Hindlimb muscle (tissue), 1 donor: Measurements from ENCODE around the gene KREMEN2. TPM values are rescaled to one million over a fixed set of nuclear protein-coding genes. Genes with fewer than 3 reads are reported as not detected.

Experiments used
- DNase-seq: peaks from one replicate; pipeline ENCODE4 v3.0.0-alpha.2; 2013
- polyA plus RNA-seq: library from polyadenylated mRNA; unstranded; fragments of 120-200 nt; gene quantifications from one replicate; pipeline ENCODE4 v1.2.1, GENCODE V29; 2013; ENCODE audit not compliant: insufficient read length

Gene KREMEN2
- polyA plus RNA-seq, 1 donor = 6.1 TPM

DNA sequence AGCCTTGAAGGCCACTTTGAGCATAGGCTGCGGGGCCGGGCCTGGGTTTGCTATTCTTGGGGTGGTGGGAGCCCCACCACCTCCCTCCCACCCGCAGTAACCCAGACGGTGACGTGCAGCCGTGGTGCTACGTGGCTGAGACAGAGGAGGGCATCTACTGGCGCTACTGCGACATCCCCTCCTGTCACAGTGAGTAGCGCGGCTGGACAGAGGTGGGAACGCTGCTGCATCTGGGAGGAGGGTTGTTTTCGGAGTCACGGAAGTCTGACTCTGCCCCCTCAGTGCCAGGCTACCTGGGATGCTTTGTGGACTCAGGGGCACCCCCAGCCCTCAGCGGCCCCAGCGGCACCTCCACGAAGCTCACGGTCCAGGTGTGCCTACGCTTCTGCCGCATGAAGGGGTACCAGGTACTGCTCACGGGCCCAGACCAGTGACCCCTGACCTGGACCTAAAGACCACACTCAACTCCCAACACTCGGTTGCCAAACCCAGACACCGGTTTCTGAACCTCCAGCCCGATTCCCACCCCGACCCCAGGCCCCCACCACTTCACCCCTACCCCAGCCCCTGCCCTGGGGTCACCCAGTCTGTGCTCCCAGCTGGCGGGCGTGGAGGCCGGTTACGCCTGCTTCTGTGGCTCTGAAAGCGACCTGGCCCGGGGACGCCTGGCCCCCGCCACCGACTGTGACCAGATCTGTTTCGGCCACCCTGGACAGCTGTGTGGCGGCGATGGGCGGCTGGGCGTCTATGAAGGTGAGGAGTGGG lies 2.1 kb downstream of the KREMEN2 start:
- no peak for DNase-seq

DNA sequence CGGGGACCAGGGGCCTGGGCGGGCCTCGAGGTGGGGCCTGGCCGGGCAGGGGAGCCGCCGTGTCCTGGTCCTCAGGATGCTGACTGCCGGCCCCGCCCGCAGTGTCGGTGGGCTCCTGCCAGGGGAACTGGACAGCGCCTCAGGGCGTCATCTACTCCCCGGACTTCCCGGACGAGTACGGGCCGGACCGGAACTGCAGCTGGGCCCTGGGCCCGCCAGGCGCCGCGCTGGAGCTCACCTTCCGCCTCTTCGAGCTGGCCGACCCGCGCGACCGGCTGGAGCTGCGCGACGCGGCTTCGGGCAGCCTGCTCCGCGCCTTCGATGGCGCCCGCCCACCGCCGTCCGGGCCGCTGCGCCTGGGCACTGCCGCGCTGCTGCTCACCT lies 2.7 kb downstream of the KREMEN2 start:
- DNase-seq = no peak

DNA sequence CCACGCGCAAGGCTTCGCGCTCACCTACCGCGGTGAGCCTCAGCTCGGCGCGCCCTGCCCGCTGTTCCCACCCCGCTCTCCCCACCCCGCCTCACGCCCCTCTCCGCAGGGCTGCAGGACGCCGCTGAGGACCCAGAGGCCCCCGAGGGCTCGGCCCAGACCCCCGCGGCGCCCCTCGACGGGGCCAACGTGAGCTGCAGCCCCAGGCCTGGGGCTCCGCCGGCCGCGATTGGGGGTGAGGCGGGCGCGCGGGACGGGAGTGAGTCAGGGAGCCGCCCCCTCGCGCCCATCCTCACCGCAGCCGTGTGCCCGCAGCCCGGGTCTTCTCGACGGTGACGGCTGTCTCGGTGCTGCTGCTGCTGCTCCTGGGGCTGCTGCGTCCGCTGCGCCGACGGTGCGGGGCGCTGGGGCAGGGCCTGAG lies 3.1 kb downstream of the KREMEN2 start:
- DNase-seq = no peak

DNA sequence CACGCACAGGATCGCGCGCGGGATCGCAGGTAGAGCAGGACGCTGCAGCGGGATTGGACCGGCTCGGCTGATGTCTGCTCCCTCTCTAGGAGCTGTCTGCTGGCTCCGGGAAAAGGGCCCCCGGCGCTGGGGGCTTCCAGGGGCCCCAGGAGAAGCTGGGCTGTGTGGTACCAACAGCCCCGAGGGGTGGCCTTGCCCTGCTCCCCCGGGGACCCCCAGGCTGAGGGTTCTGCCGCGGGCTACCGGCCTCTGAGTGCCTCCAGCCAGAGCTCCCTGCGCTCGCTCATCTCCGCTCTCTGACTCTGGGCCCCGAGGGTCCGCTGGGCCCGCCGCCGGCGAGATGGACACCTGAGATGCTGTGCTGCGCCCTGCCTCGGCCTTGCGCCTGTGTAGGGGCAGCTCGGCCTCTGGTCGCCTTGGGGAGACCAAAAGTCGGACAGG lies 3.7 kb downstream of the KREMEN2 start:
- no peak for DNase-seq

DNA sequence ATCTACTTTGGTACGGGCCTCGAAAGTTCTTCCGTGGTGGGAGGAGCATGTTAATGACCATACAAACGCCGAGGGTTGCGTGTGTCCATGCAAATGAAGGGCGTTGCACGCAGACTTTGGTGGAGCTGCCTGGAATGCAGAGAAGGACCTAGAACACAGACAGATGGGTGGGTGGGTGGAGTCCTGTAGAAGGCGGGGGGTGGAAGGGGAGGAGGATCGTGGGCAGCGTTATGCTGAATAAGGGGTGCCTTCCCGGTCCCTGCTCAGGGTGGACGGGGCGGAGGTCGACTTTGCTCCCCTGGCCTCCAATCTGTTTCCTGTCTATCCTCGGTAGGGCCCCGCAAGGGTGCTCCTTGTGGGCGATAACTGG lies 4.3 kb downstream of the KREMEN2 start:
- no peak for DNase-seq

DNA sequence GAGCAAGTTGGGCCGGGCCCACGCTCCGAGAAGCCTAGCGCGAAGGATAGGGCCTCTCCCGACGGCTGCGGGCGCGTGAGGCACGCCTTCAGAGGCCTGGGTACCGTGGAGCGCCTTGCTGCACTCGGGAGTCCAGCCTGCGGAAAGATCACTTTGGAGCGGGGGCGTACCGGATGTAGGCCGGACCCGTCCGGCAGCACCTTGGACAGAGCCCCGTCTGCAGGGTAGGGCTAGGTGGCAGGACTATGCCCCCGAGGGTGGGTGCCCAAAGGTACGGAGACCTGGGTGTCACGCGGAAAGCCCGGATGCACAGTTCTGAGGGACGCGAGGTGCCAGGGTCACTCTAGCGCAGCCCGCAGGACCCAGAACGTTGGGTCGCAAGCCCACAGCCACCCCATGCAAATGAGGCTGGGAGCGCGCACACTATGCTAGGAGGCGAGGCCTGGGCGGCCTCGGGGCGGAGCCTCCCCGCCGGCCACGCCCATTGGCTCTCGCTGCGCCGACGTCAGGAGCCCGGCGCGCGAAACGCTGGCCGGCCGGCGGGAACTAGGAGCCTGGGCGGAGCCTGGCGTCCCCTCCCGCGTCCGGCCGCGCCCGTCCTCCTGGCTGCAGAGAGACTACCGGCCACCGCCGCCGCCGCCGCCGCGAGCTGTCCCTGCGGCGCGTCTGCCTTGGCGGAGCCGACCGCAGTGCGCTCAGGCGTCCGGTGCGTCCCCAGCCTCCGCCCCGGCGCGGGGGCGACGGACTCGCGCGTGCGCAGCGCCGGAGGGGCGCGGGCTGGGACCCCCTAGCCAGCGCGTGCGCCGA lies 4.9 kb downstream of the KREMEN2 start, which contains the start of gene PAQR4:
Gene PAQR4 (plus strand): TSS at position 611 of the 807 bp plus-strand sequence. CDS start 327 bp downstream, outside the sequence.
- peak; percentile 92 for DNase-seq

DNA sequence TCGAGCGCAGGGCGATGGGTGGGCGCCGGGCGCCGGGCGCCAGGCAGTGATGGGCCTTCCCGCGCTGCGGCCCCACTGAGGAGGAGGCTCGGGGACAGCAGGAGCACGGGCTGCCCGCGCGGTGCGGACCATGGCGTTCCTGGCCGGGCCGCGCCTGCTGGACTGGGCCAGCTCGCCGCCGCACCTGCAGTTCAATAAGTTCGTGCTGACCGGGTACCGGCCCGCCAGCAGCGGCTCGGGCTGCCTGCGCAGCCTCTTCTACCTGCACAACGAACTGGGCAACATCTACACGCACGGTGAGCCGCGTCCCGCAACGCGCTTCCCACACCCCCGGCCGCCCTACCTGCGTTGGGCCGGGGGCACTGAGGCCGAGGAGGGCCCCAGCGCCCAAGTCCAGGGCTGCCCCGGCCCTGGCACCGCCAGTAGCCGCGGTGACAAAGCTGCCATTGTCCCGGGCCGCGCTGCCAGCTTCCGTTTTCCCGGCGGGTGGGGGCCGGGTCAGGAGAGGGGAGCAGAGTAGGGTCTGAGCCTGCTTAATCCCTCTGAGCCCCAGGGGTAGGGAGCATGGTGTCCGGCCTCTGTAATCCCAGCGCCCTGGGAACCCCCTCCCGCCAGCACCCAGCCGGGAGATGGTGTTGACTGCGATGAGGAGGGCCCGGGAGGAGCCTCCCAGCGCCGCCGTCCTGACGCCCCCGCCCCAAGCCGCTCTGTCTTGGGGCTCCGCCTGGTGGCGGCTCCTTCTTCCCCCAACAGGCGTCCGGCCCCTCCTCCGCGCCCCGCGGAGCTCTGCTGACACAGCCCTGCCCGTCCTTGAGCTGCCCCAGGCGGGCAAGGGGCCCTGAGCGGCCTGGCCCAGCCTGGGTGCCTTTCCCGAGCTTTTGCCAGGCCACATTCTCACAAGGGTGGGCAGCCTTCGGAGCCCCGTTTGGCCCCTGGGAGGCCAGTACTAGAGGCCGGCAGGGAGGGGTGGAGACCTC lies 5.8 kb downstream of the KREMEN2 start:
- DNase-seq = no peak

DNA sequence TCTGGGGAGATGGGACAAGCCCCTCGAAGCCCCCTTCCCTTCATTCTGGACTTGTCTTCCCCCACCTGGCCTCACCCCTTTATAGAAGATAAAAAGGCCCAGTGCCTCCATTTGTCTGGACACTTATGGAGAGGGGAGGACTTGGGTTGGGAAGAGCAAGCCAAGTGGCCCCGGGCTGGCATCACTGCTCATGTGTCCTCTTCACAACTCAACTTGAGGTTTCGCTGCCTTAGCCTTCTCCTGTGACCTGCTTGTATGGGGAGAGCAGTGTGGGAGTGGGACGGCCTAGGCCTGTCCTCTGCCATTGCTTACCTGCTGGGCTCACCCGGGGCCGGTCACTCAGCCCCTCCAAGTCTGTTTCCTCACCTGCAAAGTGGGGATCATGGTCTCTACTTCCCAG lies 6.5 kb downstream of the KREMEN2 start:
- no peak for DNase-seq

DNA sequence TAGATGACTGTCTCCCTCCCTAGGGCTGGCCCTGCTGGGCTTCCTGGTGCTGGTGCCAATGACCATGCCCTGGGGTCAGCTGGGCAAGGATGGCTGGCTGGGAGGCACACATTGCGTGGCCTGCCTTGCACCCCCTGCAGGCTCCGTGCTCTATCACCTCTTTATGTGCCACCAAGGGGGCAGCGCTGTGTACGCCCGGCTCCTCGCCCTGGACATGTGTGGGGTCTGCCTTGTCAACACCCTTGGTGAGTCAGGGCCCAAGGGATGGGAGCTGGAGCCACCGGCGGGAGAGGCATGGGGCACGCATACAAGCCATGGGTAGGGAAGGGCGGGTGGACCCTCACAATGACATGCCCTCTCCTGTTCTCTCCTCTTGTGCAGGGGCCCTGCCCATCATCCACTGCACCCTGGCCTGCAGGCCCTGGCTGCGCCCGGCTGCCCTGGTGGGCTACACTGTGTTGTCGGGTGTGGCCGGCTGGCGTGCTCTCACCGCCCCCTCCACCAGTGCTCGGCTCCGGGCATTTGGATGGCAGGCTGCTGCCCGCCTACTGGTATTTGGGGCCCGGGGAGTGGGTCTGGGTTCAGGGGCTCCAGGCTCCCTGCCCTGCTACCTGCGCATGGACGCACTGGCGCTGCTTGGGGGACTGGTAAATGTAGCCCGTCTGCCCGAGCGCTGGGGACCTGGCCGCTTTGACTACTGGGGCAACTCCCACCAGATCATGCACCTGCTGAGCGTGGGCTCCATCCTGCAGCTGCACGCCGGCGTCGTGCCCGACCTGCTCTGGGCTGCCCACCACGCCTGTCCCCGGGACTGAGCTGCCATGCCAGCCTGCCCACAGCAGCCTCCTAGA lies 7.3 kb downstream of the KREMEN2 start:
- no peak for DNase-seq

DNA sequence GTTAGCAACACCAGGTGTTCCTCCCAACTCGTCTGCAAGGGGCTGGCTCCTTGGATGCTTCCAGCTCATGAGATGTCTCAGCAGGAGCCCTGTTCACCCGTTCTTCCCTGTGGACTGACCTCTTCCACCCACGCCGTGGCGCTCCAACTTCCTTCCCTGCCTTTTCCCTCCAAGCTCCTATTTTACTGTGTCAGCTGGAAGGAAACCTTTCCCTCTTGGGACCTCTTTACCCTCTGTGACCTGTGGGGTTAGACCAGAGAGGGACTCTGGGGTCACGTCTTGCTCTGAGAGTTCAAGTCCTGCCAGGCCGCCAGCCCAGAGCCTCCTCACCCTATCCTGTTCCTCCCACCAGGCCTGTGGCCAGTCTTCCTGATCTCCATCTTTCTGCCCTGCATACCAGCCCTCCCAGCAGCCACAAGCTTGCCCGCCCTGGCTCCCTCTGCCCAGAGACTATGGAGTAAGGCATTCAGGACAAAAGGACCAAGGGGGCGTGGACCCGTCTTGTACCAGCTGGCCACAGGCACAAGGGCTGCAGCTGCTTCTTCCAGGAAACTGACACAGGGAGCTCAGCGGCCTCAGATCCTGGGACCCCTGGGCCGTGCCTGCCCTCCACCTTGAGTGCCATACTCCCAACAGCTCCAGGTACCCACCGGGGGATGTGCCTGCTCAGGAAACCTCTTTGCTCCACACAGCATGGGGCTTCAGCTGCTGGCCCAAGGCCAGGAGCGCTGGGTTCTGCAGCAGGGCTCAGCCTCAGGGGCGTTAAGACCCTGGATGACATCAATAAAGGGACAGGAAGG lies 8.1 kb downstream of the KREMEN2 start:
- no peak for DNase-seq

DNA sequence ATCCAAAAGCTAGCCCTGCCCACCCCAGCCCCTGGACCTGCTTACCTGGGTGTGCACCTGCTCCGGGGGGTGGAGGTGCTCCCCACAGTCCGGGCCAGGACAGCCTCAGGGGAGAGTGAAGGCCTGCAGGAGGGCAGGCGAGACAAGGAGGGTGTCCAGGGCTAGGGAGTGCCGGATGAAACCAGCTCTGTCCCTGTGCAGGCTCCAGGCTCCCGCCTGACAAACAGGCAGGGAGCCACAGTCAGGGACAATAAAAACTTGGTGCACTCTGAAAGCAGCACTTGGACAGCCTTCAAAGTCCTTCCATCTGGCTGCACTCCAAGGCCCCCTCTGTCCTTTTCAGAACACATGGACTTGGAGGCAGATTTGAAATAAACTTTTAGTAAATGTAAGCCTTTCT lies 9.0 kb downstream of the KREMEN2 start:
- no peak for DNase-seq

DNA sequence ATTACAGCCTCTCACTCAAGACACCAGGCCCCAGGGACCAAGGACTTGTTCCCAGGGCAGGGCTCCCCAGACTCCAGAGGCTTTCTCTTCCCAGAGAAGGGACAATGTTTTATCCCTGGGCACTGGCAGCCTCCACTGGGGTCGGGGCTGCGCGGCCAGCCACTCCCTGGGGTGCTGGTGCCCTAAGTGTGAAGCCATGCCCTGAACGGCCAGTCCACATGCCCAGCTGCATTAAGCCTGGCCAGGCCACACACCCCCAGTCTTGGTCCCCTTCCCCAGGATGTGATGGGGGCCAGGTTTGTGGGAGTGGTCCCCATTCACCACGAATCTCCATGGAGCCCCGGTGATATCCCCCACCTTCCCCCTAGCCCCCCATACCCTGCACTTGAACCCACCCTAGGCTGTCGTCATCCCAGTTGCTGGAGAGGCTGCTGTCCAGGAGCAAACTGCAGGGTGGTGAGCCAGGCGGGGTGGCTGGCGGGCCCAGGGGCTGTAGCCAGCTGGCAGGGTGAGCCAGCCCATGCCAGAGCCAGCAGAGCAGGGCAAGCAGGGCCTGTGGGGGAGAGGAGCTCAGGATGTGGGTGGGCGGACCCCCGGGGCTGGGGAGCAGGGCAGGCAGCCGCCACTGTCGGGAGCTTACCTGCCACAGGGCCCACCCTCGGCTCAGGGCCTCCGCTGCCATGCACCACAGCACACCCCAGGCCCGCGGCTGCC lies 9.7 kb downstream of the KREMEN2 start:
- no peak for DNase-seq

DNA sequence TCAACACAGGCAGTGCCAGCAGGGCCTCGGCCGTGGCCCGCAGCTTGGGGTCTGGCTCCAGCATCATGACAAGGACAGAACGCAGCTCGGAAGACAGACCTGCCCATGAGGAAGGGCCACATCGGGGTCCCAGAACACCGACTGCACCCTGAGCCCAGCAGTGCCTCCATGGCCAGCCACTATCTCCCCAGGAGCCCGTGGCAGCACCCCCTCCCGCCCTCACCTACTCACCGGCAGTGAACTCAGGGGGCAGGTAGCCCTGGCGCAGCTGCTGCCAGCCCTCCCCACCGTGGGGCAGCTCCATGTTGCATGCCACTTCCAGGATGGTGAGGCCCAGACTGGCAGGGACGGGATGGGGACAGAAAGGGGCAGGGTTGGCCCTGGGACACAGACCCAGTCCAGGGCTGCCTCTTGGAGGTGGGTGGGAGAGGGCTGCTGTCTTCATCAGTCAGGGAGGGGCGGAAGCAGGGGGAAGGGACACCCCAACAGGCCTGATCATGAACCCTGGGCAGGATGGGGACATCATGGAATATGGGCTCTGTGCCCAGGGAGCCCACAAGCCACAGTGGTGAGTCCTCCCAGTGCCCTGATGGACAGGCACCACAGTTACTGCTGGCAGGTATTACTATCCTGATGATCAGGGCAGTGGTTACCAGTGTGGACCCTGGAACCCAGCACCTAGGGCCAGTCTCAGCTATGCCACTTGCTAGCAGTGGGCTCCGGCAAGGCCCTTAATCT lies 10.4 kb downstream of the KREMEN2 start:
- DNase-seq = no peak

DNA sequence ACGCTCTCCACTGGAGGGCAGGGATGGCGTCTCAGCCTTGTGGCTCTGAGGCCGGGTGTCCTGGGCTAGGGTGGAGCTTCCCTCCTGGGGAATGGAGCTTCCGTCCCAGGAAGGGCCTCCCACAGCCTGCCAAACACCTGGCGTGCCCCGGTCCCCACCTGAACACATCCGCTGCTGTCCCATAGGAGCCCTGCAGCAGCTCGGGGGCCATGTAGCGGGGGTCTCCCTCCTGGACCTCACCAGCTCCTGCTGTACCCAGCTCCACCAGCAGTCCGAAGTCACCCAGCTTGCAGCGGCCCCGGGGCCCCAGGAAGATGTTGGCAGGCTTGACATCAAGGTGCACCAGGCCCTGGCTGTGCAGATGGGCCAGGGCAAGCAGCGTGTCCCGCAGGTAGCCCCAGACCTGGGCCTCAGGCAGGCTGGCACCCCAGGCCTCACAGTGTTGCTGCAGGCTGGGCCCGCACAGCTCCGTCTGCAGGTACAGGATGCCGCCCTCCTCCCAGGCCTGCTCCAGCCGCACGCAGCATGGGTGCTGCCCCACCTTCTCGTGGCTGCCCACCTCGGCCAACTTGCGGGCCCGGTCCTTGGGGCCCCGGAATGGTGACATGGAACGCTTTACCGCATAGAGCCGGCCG lies 11.2 kb downstream of the KREMEN2 start:
- DNase-seq = no peak

DNA sequence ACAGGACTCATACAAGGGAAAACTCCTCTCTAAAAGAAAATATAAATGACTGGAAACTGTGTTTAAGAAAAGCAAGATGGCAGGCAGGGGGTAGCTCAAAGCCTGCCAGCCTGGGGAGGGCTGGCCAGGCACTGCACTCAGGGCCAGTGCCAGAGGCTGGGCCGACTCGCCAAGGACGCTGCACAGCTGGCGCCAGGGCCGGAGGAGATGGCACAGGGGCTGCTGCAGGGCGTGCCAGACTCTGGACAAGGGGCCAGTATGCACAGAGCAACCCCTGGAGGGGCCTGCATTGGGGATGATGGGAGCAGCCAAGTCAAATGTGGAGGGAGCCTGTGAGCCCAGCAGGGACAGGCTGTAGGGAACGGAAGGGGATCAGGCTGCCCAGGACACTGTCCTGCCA lies 12.1 kb downstream of the KREMEN2 start:
- DNase-seq = no peak

DNA sequence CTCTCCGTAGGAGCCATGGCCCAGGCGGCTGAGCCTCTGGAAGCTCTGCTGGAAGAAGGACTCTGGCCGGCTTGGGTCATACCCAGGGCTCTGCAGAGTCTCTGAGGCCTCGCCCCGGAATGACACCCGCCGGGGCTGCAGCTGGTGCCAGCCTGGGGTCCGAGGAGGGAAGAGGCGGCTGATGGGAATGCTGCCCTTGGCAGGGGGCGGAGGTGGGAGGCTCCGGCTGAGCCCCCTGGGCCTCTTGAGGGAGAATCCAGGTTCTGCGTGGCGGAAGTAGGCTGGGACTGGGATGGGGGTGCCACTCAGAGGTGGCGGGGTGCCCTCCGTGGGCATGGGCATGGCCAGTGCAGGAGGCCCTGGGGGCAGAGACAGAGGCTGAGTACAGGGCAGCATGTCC lies 12.6 kb downstream of the KREMEN2 start:
- DNase-seq = no peak

DNA sequence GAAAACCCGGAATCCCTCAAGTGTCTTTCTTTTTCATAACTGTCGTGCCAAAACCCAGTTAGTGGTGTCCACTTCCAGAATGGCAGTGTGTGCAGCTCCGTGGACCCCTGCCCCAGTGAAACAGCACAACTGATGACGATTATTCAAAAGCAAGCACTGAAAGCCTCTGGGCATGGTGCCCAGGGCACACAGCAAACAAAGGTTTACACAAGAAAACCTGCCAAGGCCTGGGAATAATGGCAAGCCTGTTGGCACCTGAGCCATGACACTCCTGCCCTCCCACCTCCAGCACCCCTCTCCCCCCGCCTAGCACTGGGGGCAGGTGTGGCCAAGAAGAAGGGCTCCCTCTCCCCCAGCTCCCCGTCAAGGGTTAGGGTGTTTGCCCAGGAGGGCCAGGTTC lies 13.4 kb downstream of the KREMEN2 start:
- no peak for DNase-seq

DNA sequence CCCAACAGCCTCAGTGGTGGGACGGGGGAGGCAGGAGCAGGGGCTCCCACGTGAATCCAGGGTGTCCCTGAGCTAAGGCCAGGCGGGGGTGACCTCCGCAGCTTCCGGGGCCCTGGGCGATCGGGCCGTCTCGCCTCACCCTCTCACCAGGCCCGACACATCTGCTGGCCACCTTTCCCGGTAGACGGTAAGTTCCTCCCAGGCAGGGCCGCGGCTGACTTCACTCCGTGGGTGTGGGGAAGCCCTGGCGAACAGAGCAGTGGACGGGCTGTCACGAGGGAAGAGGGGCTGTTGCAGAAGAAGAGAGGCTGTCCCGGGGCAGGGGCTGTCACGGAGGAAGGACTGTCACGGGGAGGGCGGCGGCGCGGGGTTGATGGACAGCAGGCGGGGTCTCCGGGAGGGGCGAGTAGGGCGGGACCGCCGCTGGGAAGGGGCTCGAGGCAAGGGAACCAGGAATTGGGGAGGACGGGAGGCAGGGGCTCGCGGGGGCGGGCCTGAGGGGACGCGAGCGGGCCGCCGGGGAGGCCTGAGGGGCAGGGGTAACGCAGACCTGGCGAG lies 15.7 kb downstream of the KREMEN2 start:
- no peak for DNase-seq
